Spleen (tissue), 11 donors: ENCODE measurements around the gene PLS3. TPM values are rescaled to one million over a fixed set of nuclear protein-coding genes. Genes with fewer than 3 reads are reported as not detected.

Experiments used
- DNase-seq: peaks from one replicate; pipeline ENCODE4 v3.0.0-alpha.2; 2020
- H3K27ac ChIP-seq, 8 donors: fragments of 200-600 bp; sonication (generic) in 7 of 8; 1 replicate in 4 of 8; 2 replicates in 4 of 8; pipeline versions ENCODE4 v1.5.0 to v1.8.0; 2016 to 2021; ENCODE audit warnings: inconsistent platforms in 4 of 8, mild to moderate bottlenecking in 4 of 8, moderate library complexity in 1 of 8
- H3K27me3 ChIP-seq, 7 donors: fragments of 200-600 bp; sonication (generic) in 6 of 7; replicated peaks in 1 of 7; 1 replicate in 4 of 7; 2 replicates in 3 of 7; pipeline versions ENCODE4 v1.5.0 to v1.8.0; 2016 to 2021; ENCODE audit warnings: inconsistent platforms in 3 of 7, mild to moderate bottlenecking in 1 of 7
- H3K36me3 ChIP-seq, 6 donors: fragments of 200-600 bp; sonication (generic) in 5 of 6; 1 replicate in 4 of 6; 2 replicates in 2 of 6; pipeline versions ENCODE4 v1.5.0 to v1.8.0; 2016 to 2021; ENCODE audit warnings: inconsistent platforms in 2 of 6
- H3K4me1 ChIP-seq, 6 donors: fragments of 200-600 bp; sonication (generic) in 5 of 6; 1 replicate in 3 of 6; 2 replicates in 3 of 6; pipeline versions ENCODE4 v1.5.0 to v1.8.0; 2016 to 2021; ENCODE audit warnings: inconsistent platforms in 3 of 6
- H3K4me3 ChIP-seq, 8 donors: fragments of 200-600 bp; sonication (generic) in 7 of 8; 1 replicate in 4 of 8; 2 replicates in 4 of 8; pipeline versions ENCODE4 v1.5.0 to v1.8.0; 2016 to 2021; ENCODE audit warnings: inconsistent platforms in 4 of 8, mild to moderate bottlenecking in 4 of 8, moderate library complexity in 2 of 8
- H3K9me3 ChIP-seq, 8 donors: fragments of 200-600 bp; sonication (generic) in 7 of 8; 1 replicate in 4 of 8; 2 replicates in 4 of 8; pipeline versions ENCODE4 v1.5.0 to v1.8.0; 2016 to 2021; ENCODE audit warnings: inconsistent platforms in 4 of 8
- POLR2A ChIP-seq, 3 donors: fragments of 450-650 bp; IDR thresholded peaks; one replicate each; pipeline ENCODE4 v1.5.1; 2017; ENCODE audit warnings: antibody characterized with exemption in 3 of 3, mild to moderate bottlenecking in 1 of 3
- POLR2AphosphoS5 ChIP-seq, 3 donors: sonication (generic); formaldehyde crosslinking; IDR thresholded peaks; one replicate each; pipeline ENCODE4 v1.5.1; 2017; ENCODE audit warnings: antibody characterized with exemption in 3 of 3
- WGBS, 5 donors: extraction: QIAGEN DNeasy Blood & Tissue Kit in 3 of 5; methylation state at CpG; one replicate each; pipeline versions ENCODE4 v1.1.5 to v1.1.7; 2013 to 2018; 5-methylcytosine and 5-hydroxymethylcytosine counted together
- intact Hi-C: fragments of 100-400 bp; cut with DNase I; formaldehyde crosslinking; loops from one replicate; pipeline ENCODE4 v1.15.0; 2023; ENCODE audit warnings: low total_unique reads
- polyA plus RNA-seq, 3 donors: library from polyadenylated mRNA; stranded (reverse); fragments of 200-250 nt; gene quantifications; one replicate each; pipeline ENCODE4 v1.2.1, GENCODE V29; 2013
- total RNA-seq, 7 donors: library from RNA; depleted of rRNA in 3 of 7; stranded (reverse); fragments of >200 nt in 3 of 7; fragmentation: NEBNext Ultra II Directional in 4 of 7; extraction: Animal tissue kit (Norgen Biotek cat#: 25700) in 4 of 7; gene quantifications; one replicate each; pipeline versions ENCODE4 v1.1.0 to v1.2.1, GENCODE V29; 2016 to 2021
- TF ChIP-seq, protein P1 (sequence below), 11 experiments: fragments of 200-600 bp in 7 of 11; fragments of 450-650 bp in 4 of 11; sonication (generic) in 4 of 11; IDR thresholded peaks in 8 of 11; conservative IDR thresholded peaks in 3 of 11; 1 replicate in 7 of 11; 2 replicates in 4 of 11; pipeline versions ENCODE4 v1.4.0 to v1.8.0; 2016 to 2021; ENCODE audit warnings: antibody characterized with exemption in 11 of 11, inconsistent platforms in 4 of 11, mild to moderate bottlenecking in 1 of 11
- donor health status: healthy with polysubstance abuse.
- donor health status: DM: no; HTN: no; CAD: no; lungs with moderate emphysema.
- donor health status: DM: no; HTN: no; CAD: no.
- donor health status: Bipolar disorder and iron deficiency.
- donor health status: healthy.
- donor health status: DM: no; HTN: no; CAD: no.
- donor health status: DM: yes; HTN: yes; CAD: no.

PLS3 gene
- total and polyA plus RNA-seq, 10 donors = 20.3 to 159 (median 105) TPM

- Histone ChIP-seq H3K36me3 (no peaks in the 10 kb centered on the region), H3K4me1 (no peaks in the 10 kb centered on the region), H3K9me3 (no peaks in the 10 kb centered on the region), H3K27ac (no peak overlapping the region), H3K4me3 (no peak overlapping the region), H3K27me3 (peaks cover 0 to 43% (median 16%) of the 10 kb centered on the region in 7 donors)
- DNase-seq = no peak
- intact Hi-C loops = no loop called here
- 36 to 75% (median 56%) methylated on average over 2 of the region's 2 CpGs for WGBS, 5 donors
- TF ChIP-seq POLR2AphosphoS5 (IDR thresholded peaks at IDR 0.05) = no peak
- TF ChIP-seq POLR2A (IDR thresholded peaks at IDR 0.05) = no peak
- TF ChIP-seq, protein P1, sequence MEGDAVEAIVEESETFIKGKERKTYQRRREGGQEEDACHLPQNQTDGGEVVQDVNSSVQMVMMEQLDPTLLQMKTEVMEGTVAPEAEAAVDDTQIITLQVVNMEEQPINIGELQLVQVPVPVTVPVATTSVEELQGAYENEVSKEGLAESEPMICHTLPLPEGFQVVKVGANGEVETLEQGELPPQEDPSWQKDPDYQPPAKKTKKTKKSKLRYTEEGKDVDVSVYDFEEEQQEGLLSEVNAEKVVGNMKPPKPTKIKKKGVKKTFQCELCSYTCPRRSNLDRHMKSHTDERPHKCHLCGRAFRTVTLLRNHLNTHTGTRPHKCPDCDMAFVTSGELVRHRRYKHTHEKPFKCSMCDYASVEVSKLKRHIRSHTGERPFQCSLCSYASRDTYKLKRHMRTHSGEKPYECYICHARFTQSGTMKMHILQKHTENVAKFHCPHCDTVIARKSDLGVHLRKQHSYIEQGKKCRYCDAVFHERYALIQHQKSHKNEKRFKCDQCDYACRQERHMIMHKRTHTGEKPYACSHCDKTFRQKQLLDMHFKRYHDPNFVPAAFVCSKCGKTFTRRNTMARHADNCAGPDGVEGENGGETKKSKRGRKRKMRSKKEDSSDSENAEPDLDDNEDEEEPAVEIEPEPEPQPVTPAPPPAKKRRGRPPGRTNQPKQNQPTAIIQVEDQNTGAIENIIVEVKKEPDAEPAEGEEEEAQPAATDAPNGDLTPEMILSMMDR (IDR thresholded peaks at IDR 0.05 in 8 of 11, conservative IDR thresholded peaks at IDR 0.05 in 3 of 11) = no peak
Observed at GRCh38 chrX:115565888-115566287, 4.9 kb downstream of the PLS3 start.

DNA sequence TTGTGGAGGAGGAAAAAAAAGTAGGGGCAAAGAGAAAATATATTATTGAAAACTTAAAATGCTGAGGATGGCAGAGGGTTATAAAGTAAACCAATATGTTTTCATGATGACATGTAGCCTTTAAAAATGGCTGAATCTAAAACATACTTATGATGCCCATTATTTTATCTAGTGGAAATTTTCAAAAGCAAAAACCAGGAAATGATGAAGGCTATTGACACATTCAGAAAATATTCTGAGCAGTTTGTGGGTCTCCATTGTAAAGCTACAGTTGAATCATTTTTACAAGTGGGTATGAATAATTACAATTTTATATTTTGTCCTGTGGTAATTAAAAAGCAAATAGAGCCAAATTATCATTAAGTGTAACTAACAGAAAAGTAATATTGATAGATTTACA, 10.7 kb downstream of the PLS3 start:
- H3K36me3 ChIP-seq = no peaks in the 10 kb centered on the region
- peaks cover 0 to 7% (median 0%) of the 10 kb centered on the region in 7 donors for H3K27me3 ChIP-seq
- H3K4me3 ChIP-seq = no peak overlapping the region
- DNase-seq = no peak
- H3K4me1 ChIP-seq = no peaks in the 10 kb centered on the region
- H3K27ac ChIP-seq = no peak overlapping the region
- H3K9me3 ChIP-seq = no peaks in the 10 kb centered on the region
- intact Hi-C loops = no loop called here
- TF ChIP-seq POLR2A (IDR thresholded peaks at IDR 0.05) = no peak
- no peak for TF ChIP-seq POLR2AphosphoS5 (IDR thresholded peaks at IDR 0.05)
- TF ChIP-seq, protein P1 (IDR thresholded peaks at IDR 0.05 in 8 of 11, conservative IDR thresholded peaks at IDR 0.05 in 3 of 11) = no peak

DNA sequence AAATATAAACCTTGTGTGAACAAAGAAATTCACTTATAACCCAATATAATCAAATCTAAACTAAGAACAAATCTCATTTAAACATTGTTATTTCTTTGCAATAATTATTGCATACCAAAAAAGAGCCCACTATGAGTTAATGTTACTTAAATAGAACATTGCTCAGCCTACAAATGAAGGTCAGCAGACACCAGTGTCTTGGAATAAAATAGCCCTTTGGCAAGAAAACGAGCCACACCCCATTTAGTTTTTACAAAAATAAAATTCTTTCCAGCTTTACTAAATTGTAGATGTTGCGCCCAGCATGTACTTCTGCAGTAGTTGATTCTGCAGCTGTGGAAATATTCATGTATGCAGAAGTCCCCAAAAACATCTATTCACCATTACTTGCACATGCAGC, 12.2 kb downstream of the PLS3 start:
- H3K36me3 ChIP-seq = no peaks in the 10 kb centered on the region
- TF ChIP-seq POLR2A (IDR thresholded peaks at IDR 0.05) (no peak), POLR2AphosphoS5 (IDR thresholded peaks at IDR 0.05) (no peak)
- TF ChIP-seq, protein P1 (IDR thresholded peaks at IDR 0.05 in 8 of 11, conservative IDR thresholded peaks at IDR 0.05 in 3 of 11) = no peak
- H3K9me3 ChIP-seq = no peaks in the 10 kb centered on the region
- no peak for DNase-seq
- H3K4me1 ChIP-seq = no peaks in the 10 kb centered on the region
- no peak overlapping the region for H3K27ac ChIP-seq
- no peaks in the 10 kb centered on the region for H3K27me3 ChIP-seq
- intact Hi-C loops = no loop called here
- no peak overlapping the region for H3K4me3 ChIP-seq
- 70 to 89% (median 75%) methylated on average over 2 of the region's 2 CpGs for whole genome bisulfite sequencing, 5 donors

DNA sequence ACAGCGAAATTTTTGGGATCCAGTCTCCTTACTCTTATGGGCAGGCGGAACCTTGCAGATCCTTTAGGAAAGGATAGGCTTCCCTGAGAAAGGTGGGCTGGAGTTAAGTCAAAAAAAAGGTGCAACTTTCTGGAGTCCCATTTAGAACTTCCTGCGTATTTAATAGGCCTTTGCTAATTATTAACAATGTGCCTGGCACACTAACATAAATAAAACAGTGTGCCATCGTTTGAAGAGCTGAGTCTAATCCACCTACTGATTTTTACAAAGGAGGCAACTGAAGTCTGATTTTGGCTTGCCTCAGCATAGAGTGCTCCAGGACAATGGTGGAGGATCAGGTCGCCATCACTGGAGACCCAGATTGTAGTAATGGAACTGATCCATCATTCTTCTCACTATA, 15.7 kb downstream of the PLS3 start:
- Histone ChIP-seq H3K36me3 (no peaks in the 10 kb centered on the region), H3K27me3 (peaks cover 0 to 4% (median 0%) of the 10 kb centered on the region in 7 donors), H3K27ac (no peak overlapping the region), H3K9me3 (no peaks in the 10 kb centered on the region), H3K4me1 (no peaks in the 10 kb centered on the region), H3K4me3 (no peak overlapping the region)
- TF ChIP-seq POLR2AphosphoS5 (IDR thresholded peaks at IDR 0.05) (no peak), POLR2A (IDR thresholded peaks at IDR 0.05) (no peak)
- TF ChIP-seq, protein P1 (IDR thresholded peaks at IDR 0.05 in 8 of 11, conservative IDR thresholded peaks at IDR 0.05 in 3 of 11) = no peak
- WGBS, 5 donors = 75 to 93% (median 82%) methylated on average over 5 of the region's 5 CpGs
- no peak for DNase-seq
- intact Hi-C loops = no loop called here
